H9 (cell line): ENCODE data around the gene CHMP6. TPM values are rescaled to one million over a fixed set of nuclear protein-coding genes. Genes with fewer than 3 reads are reported as not detected.

Source experiments
- DNase-seq: peaks from one replicate; pipeline ENCODE4 v3.0.0-alpha.2; 2017
- H2AFZ ChIP-seq: one replicate; pipeline ENCODE4 v1.6.1; 2013; ENCODE audit warnings: mild to moderate bottlenecking, low read length, control low read depth, moderate library complexity
- H2AK5ac ChIP-seq: 2 replicates; pipeline ENCODE4 v1.6.1; 2013; ENCODE audit warnings: low read length, control low read depth, mixed read lengths; ENCODE audit not compliant: insufficient read length
- H2BK120ac ChIP-seq: one replicate; pipeline ENCODE4 v1.6.1; 2013; ENCODE audit warnings: low read depth, mild to moderate bottlenecking, low read length, control low read depth, inconsistent platforms; ENCODE audit not compliant: poor library complexity, severe bottlenecking
- H2BK12ac ChIP-seq: 2 replicates; pipeline ENCODE4 v1.6.1; 2013; ENCODE audit warnings: low read length, control low read depth, mixed read lengths, low read depth; ENCODE audit not compliant: insufficient read length
- H2BK15ac ChIP-seq: 2 replicates; pipeline ENCODE4 v1.6.1; 2013; ENCODE audit warnings: low read depth, low read length, control low read depth
- H2BK20ac ChIP-seq: one replicate; pipeline ENCODE4 v1.6.1; 2013; ENCODE audit warnings: low read depth, mild to moderate bottlenecking, low read length, control low read depth, inconsistent platforms; ENCODE audit not compliant: poor library complexity, severe bottlenecking
- H2BK5ac ChIP-seq: 2 replicates; pipeline ENCODE4 v1.6.1; 2013; ENCODE audit warnings: low read length, control low read depth, mixed read lengths; ENCODE audit not compliant: insufficient read length
- H3K14ac ChIP-seq: 2 replicates; pipeline ENCODE4 v1.6.1; 2013; ENCODE audit warnings: low read length, control low read depth; ENCODE audit not compliant: insufficient read depth
- H3K18ac ChIP-seq: 2 replicates; pipeline ENCODE4 v1.6.1; 2013; ENCODE audit warnings: low read depth, mild to moderate bottlenecking, mixed read lengths, low read length, control low read depth; ENCODE audit not compliant: insufficient read length
- H3K23ac ChIP-seq: 2 replicates; pipeline ENCODE4 v1.6.1; 2013; ENCODE audit warnings: low read length, control low read depth, mixed read lengths, low read depth; ENCODE audit not compliant: insufficient read length
- H3K23me2 ChIP-seq: 2 replicates; pipeline ENCODE4 v1.6.1; 2013; ENCODE audit warnings: low read depth, mild to moderate bottlenecking, mixed read lengths, low read length, control low read depth; ENCODE audit not compliant: insufficient read length, poor library complexity, severe bottlenecking
- H3K27ac ChIP-seq: 2 replicates; pipeline ENCODE4 v1.5.1; 2013; ENCODE audit warnings: low read length, control low read depth, mixed read lengths, low read depth; ENCODE audit not compliant: insufficient read length
- H3K27me3 ChIP-seq: 2 replicates; pipeline ENCODE4 v1.6.1; 2013; ENCODE audit warnings: low read length, control low read depth, inconsistent platforms; ENCODE audit not compliant: insufficient read depth
- H3K4ac ChIP-seq: 2 replicates; pipeline ENCODE4 v1.6.1; 2013; ENCODE audit warnings: low read depth, mild to moderate bottlenecking, control low read depth, inconsistent platforms, low read length, moderate library complexity
- H3K4me1 ChIP-seq: 2 replicates; pipeline ENCODE4 v1.6.1; 2013; ENCODE audit warnings: low read length, control low read depth, inconsistent platforms; ENCODE audit not compliant: insufficient read depth
- H3K4me2 ChIP-seq: 2 replicates; pipeline ENCODE4 v1.6.1; 2013; ENCODE audit warnings: low read length, control low read depth, mixed read lengths; ENCODE audit not compliant: insufficient read length, insufficient read depth
- H3K56ac ChIP-seq: 2 replicates; pipeline ENCODE4 v1.6.1; 2013; ENCODE audit warnings: low read depth, mild to moderate bottlenecking, mixed read lengths, low read length, control low read depth; ENCODE audit not compliant: insufficient read length
- H3K79me1 ChIP-seq: 2 replicates; pipeline ENCODE4 v1.6.1; 2013; ENCODE audit warnings: low read depth, mild to moderate bottlenecking, moderate library complexity, low read length, control low read depth, inconsistent platforms; ENCODE audit not compliant: insufficient read depth, poor library complexity, severe bottlenecking
- H3K79me2 ChIP-seq: 2 replicates; pipeline ENCODE4 v1.6.1; 2013; ENCODE audit warnings: low read length, control low read depth, inconsistent platforms; ENCODE audit not compliant: insufficient read depth
- H3K9ac ChIP-seq: 2 replicates; pipeline ENCODE4 v1.6.1; 2013; ENCODE audit warnings: low read length, control low read depth, mixed read lengths; ENCODE audit not compliant: insufficient read length; ENCODE audit errors: extremely low read depth
- H3K9me3 ChIP-seq: one replicate; pipeline ENCODE4 v1.6.1; 2013; ENCODE audit warnings: low read depth, low read length, inconsistent platforms; ENCODE audit not compliant: control insufficient read depth
- H3T11ph ChIP-seq: one replicate; pipeline ENCODE4 v1.6.1; 2013; ENCODE audit warnings: mild to moderate bottlenecking, low read length, control low read depth, inconsistent platforms
- H4K20me1 ChIP-seq: one replicate; pipeline ENCODE4 v1.6.1; 2013; ENCODE audit not compliant: control insufficient read depth, insufficient read length, insufficient read depth
- H4K5ac ChIP-seq: 2 replicates; pipeline ENCODE4 v1.6.1; 2013; ENCODE audit warnings: low read depth, mild to moderate bottlenecking, mixed read lengths, low read length, control low read depth; ENCODE audit not compliant: insufficient read length
- H4K8ac ChIP-seq: replicated peaks from 2 replicates; pipeline ENCODE4 v1.6.1; 2013; ENCODE audit warnings: low read length, control low read depth, mixed read lengths, low read depth; ENCODE audit not compliant: insufficient read length
- H4K91ac ChIP-seq: 2 replicates; pipeline ENCODE4 v1.6.1; 2013; ENCODE audit warnings: low read depth, mild to moderate bottlenecking, moderate library complexity, mixed read lengths, low read length, control low read depth; ENCODE audit not compliant: insufficient read length
- H3K27ac Mint-ChIP-seq, 3 experiments: 2 replicates in 2 of 3; 3 replicates in 1 of 3; pipeline ENCODE4 v1.8.0; 2020 to 2021; ENCODE audit warnings: mixed read lengths in 3 of 3, mild to moderate bottlenecking in 1 of 3, moderate library complexity in 1 of 3
- H3K27me3 Mint-ChIP-seq: 2 replicates; pipeline ENCODE4 v1.8.0; 2021; ENCODE audit warnings: low read depth, mild to moderate bottlenecking, moderate library complexity, mixed read lengths
- H3K36me3 Mint-ChIP-seq, 3 experiments: 2 replicates in 2 of 3; 3 replicates in 1 of 3; pipeline ENCODE4 v1.8.0; 2020 to 2021; ENCODE audit warnings: low read depth in 3 of 3, mixed read lengths in 3 of 3; ENCODE audit not compliant: insufficient read depth in 1 of 3
- H3K4me1 Mint-ChIP-seq, 2 experiments: 2 replicates each; pipeline ENCODE4 v1.8.0; 2020; ENCODE audit warnings: mixed read lengths in 2 of 2
- H3K4me3 Mint-ChIP-seq, 2 experiments: 2 replicates in 1 of 2; 3 replicates in 1 of 2; pipeline ENCODE4 v1.8.0; 2020 to 2021; ENCODE audit warnings: mild to moderate bottlenecking in 2 of 2, mixed read lengths in 2 of 2, moderate library complexity in 1 of 2
- H3K9me3 Mint-ChIP-seq, 2 experiments: 2 replicates in 1 of 2; 3 replicates in 1 of 2; pipeline ENCODE4 v1.8.0; 2020; ENCODE audit warnings: mild to moderate bottlenecking in 2 of 2, mixed read lengths in 2 of 2, moderate library complexity in 1 of 2
- WGBS: extraction: QIAGEN DNeasy Blood & Tissue Kit; methylation state at CpG from one replicate; pipeline ENCODE4 v1.1.7; 2013; ENCODE audit warnings: missing lambda C conversion rate, low lambda C conversion rate, mixed read lengths; ENCODE audit not compliant: insufficient read length; ENCODE audit errors: extremely low coverage; 5-methylcytosine and 5-hydroxymethylcytosine counted together
- total RNA-seq: library from RNA; stranded (reverse); gene quantifications from 2 replicates; pipeline ENCODE4 v1.2.1, GENCODE V29; 2021
- TF ChIP-seq, protein P1 (sequence below): fragments of 200-600 bp; sonication (generic); conservative IDR thresholded peaks from 3 replicates; pipeline ENCODE4 v1.8.0; 2021; ENCODE audit warnings: antibody characterized with exemption, mild to moderate bottlenecking

CHMP6 gene
- total RNA-seq, 1 experiment from 2014 or later: 23.4 TPM

DNA sequence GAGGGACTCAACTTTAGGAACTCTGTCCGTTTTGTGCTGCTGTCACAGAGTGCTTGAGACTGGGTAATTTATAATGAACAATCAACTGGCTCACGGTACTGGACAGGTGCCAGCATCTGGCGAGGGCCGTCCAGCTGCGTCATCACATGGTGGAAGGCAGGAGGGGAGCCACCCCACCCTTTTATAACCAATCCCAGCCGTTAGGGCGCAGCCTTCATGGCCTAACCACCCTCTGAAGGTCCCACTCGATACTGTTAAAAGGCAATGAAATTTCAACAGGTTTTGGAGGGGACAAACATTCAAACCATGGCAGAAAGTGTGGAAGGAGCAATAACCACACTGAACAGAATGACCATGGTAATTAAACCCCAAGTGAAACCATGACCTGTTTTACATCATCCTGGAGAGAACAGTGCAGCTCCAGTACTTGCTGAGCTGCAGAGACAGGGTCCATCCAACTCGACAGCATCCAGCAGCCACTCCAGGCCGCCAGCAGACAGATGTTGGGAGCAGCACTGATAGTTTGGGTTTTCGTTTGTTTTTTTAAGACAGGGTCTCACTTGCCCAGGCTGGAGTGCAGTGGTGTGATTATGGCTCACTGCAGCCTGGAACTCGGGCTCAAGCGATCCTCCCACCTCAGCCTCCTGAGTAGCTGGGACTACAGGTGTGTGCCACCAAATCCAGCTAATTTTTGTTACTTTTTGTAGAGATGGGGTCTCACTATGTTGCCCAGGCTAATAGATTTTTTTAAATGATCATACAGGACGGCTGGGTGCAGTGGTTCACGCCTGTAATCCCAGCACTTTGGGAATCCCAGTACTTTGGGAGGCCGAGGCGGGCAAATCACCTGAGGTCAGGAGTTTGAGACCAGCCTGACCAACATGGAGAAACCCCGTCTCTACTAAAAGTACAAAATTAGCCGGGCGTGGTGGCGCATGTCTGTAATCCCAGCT, 11.0 kb downstream of the CHMP6 start:
- no peak overlapping the region for H3K4me2 ChIP-seq
- H3K4ac ChIP-seq: no peak overlapping the region
- H4K8ac ChIP-seq: no peak overlapping the region
- H2AFZ ChIP-seq: no peak overlapping the region
- H3K27ac ChIP-seq: no peak overlapping the region
- no peaks in the 10 kb centered on the region for H4K20me1 ChIP-seq
- H3K79me1 ChIP-seq: no peaks in the 10 kb centered on the region
- no peak overlapping the region for H3K14ac ChIP-seq
- peaks cover 10 to 14% of the 10 kb centered on the region in 2 experiments for H3K4me1 Mint-ChIP-seq
- peak overlapping the region in 1 of 2 experiments; percentile 59; a peak in 2 of 5 replicates for H3K4me3 Mint-ChIP-seq
- no peak overlapping the region for H4K91ac ChIP-seq
- H2BK120ac ChIP-seq: no peak overlapping the region
- H3K56ac ChIP-seq: no peak overlapping the region
- H3K18ac ChIP-seq: no peak overlapping the region
- H2BK5ac ChIP-seq: no peak overlapping the region
- H3K27me3 ChIP-seq: no peaks in the 10 kb centered on the region; the same call in 1 of the 2 replicates
- no peak overlapping the region for H2AK5ac ChIP-seq
- no peaks in the 10 kb centered on the region for H3K4me1 ChIP-seq
- no peak for DNase-seq
- H3K27ac Mint-ChIP-seq: no peak overlapping the region
- H2BK15ac ChIP-seq: no peak overlapping the region
- H3T11ph ChIP-seq: no peak overlapping the region
- TF ChIP-seq, protein P1, sequence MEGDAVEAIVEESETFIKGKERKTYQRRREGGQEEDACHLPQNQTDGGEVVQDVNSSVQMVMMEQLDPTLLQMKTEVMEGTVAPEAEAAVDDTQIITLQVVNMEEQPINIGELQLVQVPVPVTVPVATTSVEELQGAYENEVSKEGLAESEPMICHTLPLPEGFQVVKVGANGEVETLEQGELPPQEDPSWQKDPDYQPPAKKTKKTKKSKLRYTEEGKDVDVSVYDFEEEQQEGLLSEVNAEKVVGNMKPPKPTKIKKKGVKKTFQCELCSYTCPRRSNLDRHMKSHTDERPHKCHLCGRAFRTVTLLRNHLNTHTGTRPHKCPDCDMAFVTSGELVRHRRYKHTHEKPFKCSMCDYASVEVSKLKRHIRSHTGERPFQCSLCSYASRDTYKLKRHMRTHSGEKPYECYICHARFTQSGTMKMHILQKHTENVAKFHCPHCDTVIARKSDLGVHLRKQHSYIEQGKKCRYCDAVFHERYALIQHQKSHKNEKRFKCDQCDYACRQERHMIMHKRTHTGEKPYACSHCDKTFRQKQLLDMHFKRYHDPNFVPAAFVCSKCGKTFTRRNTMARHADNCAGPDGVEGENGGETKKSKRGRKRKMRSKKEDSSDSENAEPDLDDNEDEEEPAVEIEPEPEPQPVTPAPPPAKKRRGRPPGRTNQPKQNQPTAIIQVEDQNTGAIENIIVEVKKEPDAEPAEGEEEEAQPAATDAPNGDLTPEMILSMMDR: no peak
- no peaks in the 10 kb centered on the region for H3K79me2 ChIP-seq
- no peak overlapping the region for H2BK20ac ChIP-seq
- H3K9me3 ChIP-seq: no peaks in the 10 kb centered on the region
- H3K23me2 ChIP-seq: peaks cover 4% of the 10 kb centered on the region
- peaks cover 0 to 6% (median 5%) of the 10 kb centered on the region in 3 experiments; a peak in 2 of 7 replicates for H3K36me3 Mint-ChIP-seq
- peaks cover 0 to 4% of the 10 kb centered on the region in 2 experiments; a peak in 2 of 5 replicates for H3K9me3 Mint-ChIP-seq
- H4K5ac ChIP-seq: no peak overlapping the region
- no peak overlapping the region for H3K9ac ChIP-seq
- H3K23ac ChIP-seq: no peak overlapping the region
- no CpG with 5 or more reads among the region's 21 CpGs for WGBS
- peaks cover 61% of the 10 kb centered on the region for H3K27me3 Mint-ChIP-seq
- H2BK12ac ChIP-seq: no peak overlapping the region
